Measurements from ENCODE around the gene SNX24. TPM values are rescaled to one million over a fixed set of nuclear protein-coding genes. Genes with fewer than 3 reads are reported as not detected.
A peak's percentile ranks its signal among the peaks of the same experiment; 100 is the strongest.

The SNX24 gene
- polyA plus RNA-seq, 2 of the 4 experiments (the other 2 are of a cell fraction) = 20.4 to 22.4 TPM

DNA sequence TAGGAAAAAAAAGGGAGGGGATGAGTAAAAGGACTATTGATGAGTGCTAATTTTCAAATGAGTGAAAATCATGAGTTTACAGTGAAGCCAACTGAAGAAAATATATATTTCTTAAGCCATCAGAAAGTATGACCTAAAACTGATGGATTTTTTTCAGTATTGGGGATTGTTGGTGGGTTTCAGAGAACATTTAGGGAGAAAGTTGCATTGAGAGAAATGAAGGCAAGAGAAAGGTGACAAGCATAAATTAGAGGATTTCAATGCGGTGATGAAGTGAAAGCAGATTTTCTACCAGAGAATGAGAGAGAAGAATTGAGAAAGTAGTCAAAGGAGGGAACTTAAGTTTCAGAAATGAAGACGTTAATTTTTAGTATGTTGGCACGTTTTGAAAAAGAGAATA lies 8.5 kb upstream of the SNX24 start:
- ATAC-seq (no peak), FAIRE-seq (no peak), DNase-seq (ENCODE audit: low read depth in 1 of 2, low spot score in 1 of 2) (no peak)
- CTCF ChIA-PET = no interaction called here
- Histone ChIP-seq H3K4me2 (no peak overlapping the region), H3K4me1 (no peaks in the 10 kb centered on the region), H3K4me3 (no peak overlapping the region), H3K9me3 (no peaks in the 10 kb centered on the region), H3K27ac (no peak overlapping the region)
- WGBS (ENCODE audit: missing lambda C conversion rate) = 71% methylated on average over 3 of the region's 3 CpGs
- TF ChIP-seq FOSB (CRISPR knock-in tag; IDR thresholded peaks at IDR 0.05) (no peak), ZC3H11A (IDR thresholded peaks at IDR 0.05) (no peak), KDM5A (IDR thresholded peaks at IDR 0.05) (no peak), JUN (IDR thresholded peaks at IDR 0.05) (no peak), RCOR1 (IDR thresholded peaks at IDR 0.05; ENCODE audit: low read depth, low read length) (no peak), CBX8 (IDR thresholded peaks at IDR 0.05) (no peak)
- POLR2A ChIA-PET = no interaction called here

DNA sequence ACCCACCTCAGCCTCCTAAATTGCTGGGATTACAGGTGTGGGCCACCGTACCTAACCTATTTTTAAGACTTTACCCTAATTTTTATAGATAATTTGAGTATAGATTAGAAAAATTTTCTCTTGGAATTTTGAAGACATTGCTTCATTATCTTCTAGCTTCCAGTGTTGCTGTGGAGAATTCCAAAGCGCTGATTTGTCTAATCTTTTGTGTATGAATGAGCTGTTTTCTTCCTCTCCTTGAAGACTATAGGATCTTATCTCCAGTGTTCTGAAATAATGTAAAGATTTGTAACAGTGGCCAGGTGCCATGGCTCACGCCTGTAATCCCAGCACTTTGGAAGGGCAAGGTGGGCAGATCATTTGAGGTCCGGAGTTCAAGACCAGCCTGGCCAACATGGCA lies 5.7 kb upstream of the SNX24 start:
- ATAC-seq (no peak), DNase-seq (ENCODE audit: low read depth in 1 of 2, low spot score in 1 of 2) (no peak), FAIRE-seq (no peak)
- peaks cover 5% of the 10 kb centered on the region; the same call in 1 of the 3 replicates for H3K4me1 ChIP-seq
- no peak overlapping the region for H3K27ac ChIP-seq
- no peak overlapping the region for H3K4me2 ChIP-seq
- ChIA-PET POLR2A (no interaction called here), CTCF (no interaction called here)
- WGBS (ENCODE audit: missing lambda C conversion rate) = 90% methylated on average over 4 of the region's 4 CpGs
- TF ChIP-seq, protein P1, sequence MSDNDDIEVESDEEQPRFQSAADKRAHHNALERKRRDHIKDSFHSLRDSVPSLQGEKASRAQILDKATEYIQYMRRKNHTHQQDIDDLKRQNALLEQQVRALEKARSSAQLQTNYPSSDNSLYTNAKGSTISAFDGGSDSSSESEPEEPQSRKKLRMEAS (IDR thresholded peaks at IDR 0.05) = no peak
- TF ChIP-seq BHLHE40 (IDR thresholded peaks at IDR 0.05; ENCODE audit: low read depth, low read length) = no peak
- no peak for TF ChIP-seq KDM5A (IDR thresholded peaks at IDR 0.05)
- TF ChIP-seq, protein P2, sequence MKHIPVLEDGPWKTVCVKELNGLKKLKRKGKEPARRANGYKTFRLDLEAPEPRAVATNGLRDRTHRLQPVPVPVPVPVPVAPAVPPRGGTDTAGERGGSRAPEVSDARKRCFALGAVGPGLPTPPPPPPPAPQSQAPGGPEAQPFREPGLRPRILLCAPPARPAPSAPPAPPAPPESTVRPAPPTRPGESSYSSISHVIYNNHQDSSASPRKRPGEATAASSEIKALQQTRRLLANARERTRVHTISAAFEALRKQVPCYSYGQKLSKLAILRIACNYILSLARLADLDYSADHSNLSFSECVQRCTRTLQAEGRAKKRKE (CRISPR knock-in tag; IDR thresholded peaks at IDR 0.05; ENCODE audit: low read depth) = no peak
- no peak for TF ChIP-seq ZSCAN20 (CRISPR knock-in tag; IDR thresholded peaks at IDR 0.05)
- TF ChIP-seq, protein P3, sequence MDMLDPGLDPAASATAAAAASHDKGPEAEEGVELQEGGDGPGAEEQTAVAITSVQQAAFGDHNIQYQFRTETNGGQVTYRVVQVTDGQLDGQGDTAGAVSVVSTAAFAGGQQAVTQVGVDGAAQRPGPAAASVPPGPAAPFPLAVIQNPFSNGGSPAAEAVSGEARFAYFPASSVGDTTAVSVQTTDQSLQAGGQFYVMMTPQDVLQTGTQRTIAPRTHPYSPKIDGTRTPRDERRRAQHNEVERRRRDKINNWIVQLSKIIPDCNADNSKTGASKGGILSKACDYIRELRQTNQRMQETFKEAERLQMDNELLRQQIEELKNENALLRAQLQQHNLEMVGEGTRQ (IDR thresholded peaks at IDR 0.05) = no peak
- TF ChIP-seq KDM1A (IDR thresholded peaks at IDR 0.05; ENCODE audit: low read depth) = no peak
- TF ChIP-seq, protein P4, sequence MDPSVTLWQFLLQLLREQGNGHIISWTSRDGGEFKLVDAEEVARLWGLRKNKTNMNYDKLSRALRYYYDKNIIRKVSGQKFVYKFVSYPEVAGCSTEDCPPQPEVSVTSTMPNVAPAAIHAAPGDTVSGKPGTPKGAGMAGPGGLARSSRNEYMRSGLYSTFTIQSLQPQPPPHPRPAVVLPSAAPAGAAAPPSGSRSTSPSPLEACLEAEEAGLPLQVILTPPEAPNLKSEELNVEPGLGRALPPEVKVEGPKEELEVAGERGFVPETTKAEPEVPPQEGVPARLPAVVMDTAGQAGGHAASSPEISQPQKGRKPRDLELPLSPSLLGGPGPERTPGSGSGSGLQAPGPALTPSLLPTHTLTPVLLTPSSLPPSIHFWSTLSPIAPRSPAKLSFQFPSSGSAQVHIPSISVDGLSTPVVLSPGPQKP (IDR thresholded peaks at IDR 0.05; ENCODE audit: low read depth, low read length) = no peak
- TF ChIP-seq CEBPB (IDR thresholded peaks at IDR 0.05) = no peak
- TF ChIP-seq MYC (IDR thresholded peaks at IDR 0.05; ENCODE audit: borderline replicate concordance, low read length) = no peak
- no peak for TF ChIP-seq MAFK (IDR thresholded peaks at IDR 0.05; ENCODE audit: partially characterized antibody)
- no peaks in the 10 kb centered on the region for H3K9me3 ChIP-seq
- H3K4me3 ChIP-seq = no peak overlapping the region

DNA sequence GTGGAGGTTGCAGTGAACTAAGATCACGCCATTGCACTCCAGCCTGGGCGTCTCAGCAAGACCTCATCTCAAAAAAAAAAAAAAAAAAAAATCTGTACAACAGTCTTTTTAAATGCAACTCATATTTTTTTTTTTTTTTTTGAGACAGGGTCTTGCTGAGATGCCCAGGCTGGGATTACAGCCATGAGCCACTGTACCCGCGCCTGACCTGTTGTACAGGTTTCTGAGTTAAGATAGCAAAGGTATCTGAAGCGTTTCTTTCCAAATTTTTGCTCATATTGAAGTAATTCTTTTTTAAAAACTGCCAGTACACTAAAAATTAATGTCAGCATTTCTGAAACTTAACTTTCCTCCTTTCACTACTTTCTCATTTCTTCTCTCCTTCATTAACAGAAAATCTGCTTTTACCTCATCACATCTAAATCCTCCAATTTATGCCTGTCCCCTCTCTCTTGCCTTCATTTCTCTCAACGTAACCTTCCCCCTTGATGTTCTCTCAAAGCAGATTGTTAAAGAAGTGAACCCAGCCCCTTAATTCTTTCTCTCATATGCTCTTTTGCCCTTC lies 3.3 kb upstream of the SNX24 start:
- DNase-seq (ENCODE audit: low read depth in 1 of 2, low spot score in 1 of 2) = no peak
- no peaks in the 10 kb centered on the region for H3K9me3 ChIP-seq
- H3K4me3 ChIP-seq = no peak overlapping the region
- H3K4me2 ChIP-seq = no peak overlapping the region
- WGBS (ENCODE audit: missing lambda C conversion rate) = 95% methylated on average over 6 of the region's 6 CpGs
- ChIA-PET POLR2A (no interaction called here), CTCF (no interaction called here)
- ATAC-seq = no peak
- H3K27ac ChIP-seq = no peak overlapping the region
- H3K4me1 ChIP-seq = peaks cover 13% of the 10 kb centered on the region
- FAIRE-seq = no peak
- TF ChIP-seq TP53 (CRISPR knock-in tag; IDR thresholded peaks at IDR 0.05) (no peak), MAFK (IDR thresholded peaks at IDR 0.05; ENCODE audit: partially characterized antibody) (peak; percentile 24)
- TF ChIP-seq, protein P5, sequence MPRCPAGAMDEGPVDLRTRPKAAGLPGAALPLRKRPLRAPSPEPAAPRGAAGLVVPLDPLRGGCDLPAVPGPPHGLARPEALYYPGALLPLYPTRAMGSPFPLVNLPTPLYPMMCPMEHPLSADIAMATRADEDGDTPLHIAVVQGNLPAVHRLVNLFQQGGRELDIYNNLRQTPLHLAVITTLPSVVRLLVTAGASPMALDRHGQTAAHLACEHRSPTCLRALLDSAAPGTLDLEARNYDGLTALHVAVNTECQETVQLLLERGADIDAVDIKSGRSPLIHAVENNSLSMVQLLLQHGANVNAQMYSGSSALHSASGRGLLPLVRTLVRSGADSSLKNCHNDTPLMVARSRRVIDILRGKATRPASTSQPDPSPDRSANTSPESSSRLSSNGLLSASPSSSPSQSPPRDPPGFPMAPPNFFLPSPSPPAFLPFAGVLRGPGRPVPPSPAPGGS (IDR thresholded peaks at IDR 0.05) = no peak
- TF ChIP-seq, protein P6, sequence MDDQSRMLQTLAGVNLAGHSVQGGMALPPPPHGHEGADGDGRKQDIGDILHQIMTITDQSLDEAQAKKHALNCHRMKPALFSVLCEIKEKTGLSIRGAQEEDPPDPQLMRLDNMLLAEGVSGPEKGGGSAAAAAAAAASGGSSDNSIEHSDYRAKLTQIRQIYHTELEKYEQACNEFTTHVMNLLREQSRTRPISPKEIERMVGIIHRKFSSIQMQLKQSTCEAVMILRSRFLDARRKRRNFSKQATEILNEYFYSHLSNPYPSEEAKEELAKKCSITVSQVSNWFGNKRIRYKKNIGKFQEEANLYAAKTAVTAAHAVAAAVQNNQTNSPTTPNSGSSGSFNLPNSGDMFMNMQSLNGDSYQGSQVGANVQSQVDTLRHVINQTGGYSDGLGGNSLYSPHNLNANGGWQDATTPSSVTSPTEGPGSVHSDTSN (IDR thresholded peaks at IDR 0.05) = no peak
